ENCODE results near the gene LGALS12. TPM values are rescaled to one million over a fixed set of nuclear protein-coding genes. Genes with fewer than 3 reads are reported as not detected.
A peak's percentile ranks its signal among the peaks of the same experiment; 100 is the strongest.

The LGALS12 gene
- total RNA-seq, 1 donor from 2014 or later = 0.68 TPM

DNA sequence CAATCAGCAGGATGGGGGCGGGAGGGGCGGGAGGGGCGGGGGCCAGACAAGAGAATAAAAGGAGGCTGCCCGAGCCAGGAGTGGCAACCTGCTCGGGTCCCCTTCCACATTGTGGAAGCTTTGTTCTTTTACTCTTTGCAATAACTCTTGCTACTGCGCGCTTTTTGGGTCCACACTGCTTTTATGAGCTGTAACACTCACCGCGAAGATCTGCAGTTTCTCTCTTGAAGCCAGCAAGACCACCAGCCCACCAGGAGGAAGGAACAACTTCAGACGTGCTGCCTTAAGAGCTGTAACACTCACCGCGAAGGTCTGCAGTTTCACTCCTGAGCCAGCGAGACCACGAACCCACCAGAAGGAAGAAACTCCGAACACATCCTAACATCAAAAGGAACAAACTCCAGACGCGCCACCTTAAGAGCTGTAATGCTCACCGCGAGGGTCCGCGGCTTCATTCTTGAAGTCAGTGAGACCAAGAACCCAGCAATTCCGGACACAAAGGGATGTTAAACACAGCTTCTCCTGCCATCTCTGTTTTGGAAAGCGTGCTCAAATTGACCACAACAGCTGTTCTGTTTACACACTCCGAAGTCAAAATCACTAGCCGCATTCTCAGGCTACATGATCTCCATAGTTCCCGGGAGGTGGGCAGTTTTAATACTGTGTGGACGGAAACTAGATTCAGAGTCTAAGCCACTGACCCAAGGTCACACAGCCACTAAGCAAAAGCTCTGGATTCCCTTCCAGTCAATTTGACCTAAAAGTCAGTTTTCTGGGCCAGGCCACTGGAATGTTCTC, 45.4 kb downstream of the LGALS12 start:
- TF ChIP-seq, protein P1, sequence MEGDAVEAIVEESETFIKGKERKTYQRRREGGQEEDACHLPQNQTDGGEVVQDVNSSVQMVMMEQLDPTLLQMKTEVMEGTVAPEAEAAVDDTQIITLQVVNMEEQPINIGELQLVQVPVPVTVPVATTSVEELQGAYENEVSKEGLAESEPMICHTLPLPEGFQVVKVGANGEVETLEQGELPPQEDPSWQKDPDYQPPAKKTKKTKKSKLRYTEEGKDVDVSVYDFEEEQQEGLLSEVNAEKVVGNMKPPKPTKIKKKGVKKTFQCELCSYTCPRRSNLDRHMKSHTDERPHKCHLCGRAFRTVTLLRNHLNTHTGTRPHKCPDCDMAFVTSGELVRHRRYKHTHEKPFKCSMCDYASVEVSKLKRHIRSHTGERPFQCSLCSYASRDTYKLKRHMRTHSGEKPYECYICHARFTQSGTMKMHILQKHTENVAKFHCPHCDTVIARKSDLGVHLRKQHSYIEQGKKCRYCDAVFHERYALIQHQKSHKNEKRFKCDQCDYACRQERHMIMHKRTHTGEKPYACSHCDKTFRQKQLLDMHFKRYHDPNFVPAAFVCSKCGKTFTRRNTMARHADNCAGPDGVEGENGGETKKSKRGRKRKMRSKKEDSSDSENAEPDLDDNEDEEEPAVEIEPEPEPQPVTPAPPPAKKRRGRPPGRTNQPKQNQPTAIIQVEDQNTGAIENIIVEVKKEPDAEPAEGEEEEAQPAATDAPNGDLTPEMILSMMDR (IDR thresholded peaks at IDR 0.05) = no peak
- ATAC-seq = no peak
- no peaks in the 10 kb centered on the region for H3K9me3 ChIP-seq
- H3K27ac ChIP-seq = no peak overlapping the region
- peaks cover 13% of the 10 kb centered on the region for H3K36me3 ChIP-seq
- no peak for DNase-seq
- H3K27me3 ChIP-seq (ENCODE audit: low read depth) = no peaks in the 10 kb centered on the region
- H3K4me1 ChIP-seq = peaks cover 8% of the 10 kb centered on the region
- no peak overlapping the region for H3K4me3 ChIP-seq
- intact Hi-C loops (cut with DNase I) = no loop called here

DNA sequence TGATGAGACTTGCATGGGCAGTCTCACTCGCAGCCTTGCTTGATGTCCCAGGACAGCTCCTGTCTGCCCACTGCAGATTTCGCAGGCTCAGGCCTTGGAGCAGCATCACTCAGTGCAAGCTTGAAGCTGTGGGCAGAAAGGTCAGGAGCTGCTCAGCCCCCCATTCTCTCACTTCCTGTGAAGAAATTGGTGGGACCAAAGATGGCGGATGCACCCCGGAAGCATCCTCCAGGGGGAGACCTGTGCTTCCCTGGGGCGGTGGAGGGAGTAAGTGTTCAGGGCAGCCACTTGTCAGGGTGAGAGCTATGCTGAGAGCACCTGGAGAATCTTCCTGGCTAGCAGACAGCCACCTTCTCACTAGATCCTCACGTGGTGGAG, 46.0 kb downstream of the LGALS12 start:
- H3K27me3 ChIP-seq (ENCODE audit: low read depth) = no peaks in the 10 kb centered on the region
- H3K4me3 ChIP-seq = no peak overlapping the region
- intact Hi-C loops (cut with DNase I) = no loop called here
- H3K36me3 ChIP-seq = peaks cover 7% of the 10 kb centered on the region
- peaks cover 8% of the 10 kb centered on the region for H3K4me1 ChIP-seq
- ATAC-seq (peak in 1 of 2 donors; percentile 8), DNase-seq (no peak)
- TF ChIP-seq, protein P1 (IDR thresholded peaks at IDR 0.05) = no peak
- H3K9me3 ChIP-seq = no peaks in the 10 kb centered on the region
- no peak overlapping the region for H3K27ac ChIP-seq

DNA sequence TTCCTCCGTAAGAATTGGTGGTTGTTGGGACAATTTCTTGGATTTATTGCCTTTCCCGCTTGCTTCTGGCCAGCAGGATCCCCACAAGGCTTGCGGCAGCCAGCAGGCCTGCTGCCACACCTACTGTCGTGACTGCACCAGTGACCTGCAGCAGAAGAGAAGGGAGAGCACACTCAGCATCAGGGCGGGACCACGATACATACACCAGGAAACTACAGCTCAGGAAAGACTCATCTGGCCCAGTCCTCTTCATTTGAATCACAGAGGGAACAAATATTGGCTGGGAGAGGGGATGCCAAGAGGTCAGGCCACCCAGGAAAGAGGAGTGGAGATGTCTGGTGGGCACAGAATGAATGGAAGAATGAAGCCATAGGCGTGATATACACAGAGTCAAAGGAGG, 47.0 kb downstream of the LGALS12 start:
- Histone ChIP-seq H3K4me1 (peaks cover 8% of the 10 kb centered on the region), H3K36me3 (no peaks in the 10 kb centered on the region), H3K4me3 (no peak overlapping the region), H3K27ac (no peak overlapping the region), H3K9me3 (no peaks in the 10 kb centered on the region), H3K27me3 (ENCODE audit: low read depth) (no peaks in the 10 kb centered on the region)
- DNase-seq (no peak), ATAC-seq (no peak)
- TF ChIP-seq, protein P1 (IDR thresholded peaks at IDR 0.05) = no peak
- intact Hi-C loops (cut with DNase I) = no loop called here

DNA sequence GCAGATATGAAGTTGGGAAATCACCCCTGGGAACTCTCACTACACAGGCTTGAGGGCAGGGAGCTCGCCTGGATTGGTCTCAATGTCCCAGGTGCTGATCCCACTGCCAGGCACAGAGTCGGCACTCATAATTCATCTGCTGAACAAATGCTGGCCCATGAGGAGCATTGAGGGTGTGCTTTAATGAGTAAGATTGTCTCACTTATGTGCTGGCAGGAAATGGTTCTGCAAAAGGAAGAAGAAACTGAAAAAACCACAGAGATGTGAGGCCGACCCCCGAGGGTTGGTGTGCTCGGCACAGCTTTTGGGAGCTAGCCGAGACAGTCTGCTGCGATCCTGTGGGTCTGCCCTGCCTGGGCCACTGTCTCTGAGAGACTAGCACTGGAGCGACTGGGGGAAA, 47.9 kb downstream of the LGALS12 start:
- Histone ChIP-seq H3K27me3 (ENCODE audit: low read depth) (no peaks in the 10 kb centered on the region), H3K27ac (no peak overlapping the region), H3K36me3 (no peaks in the 10 kb centered on the region), H3K4me3 (no peak overlapping the region), H3K9me3 (no peaks in the 10 kb centered on the region), H3K4me1 (peaks cover 14% of the 10 kb centered on the region)
- DNase-seq (no peak), ATAC-seq (peak; percentile 37 to 49)
- intact Hi-C loops (cut with DNase I) = no loop called here
- TF ChIP-seq, protein P1 (IDR thresholded peaks at IDR 0.05) = no peak

DNA sequence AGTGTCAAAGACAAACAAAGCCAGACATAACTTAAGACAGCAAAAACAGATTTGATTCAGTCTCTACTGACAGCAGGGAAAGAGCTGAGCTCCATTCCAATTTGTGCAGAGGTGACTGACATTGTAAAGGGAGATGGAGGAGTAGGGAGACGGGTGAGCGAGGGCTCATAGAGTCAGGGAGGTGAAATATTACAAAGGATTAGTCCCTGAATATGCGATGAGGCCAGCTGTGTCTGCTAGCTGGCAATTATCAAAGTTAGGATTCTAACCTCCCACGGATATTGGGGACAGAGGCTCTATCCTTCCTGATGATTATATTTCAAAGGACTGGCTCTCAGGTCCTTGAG, 49.0 kb downstream of the LGALS12 start:
- no peaks in the 10 kb centered on the region for H3K9me3 ChIP-seq
- TF ChIP-seq, protein P1 (IDR thresholded peaks at IDR 0.05) = no peak

More for the DNA sequence above, 49.0 kb downstream of the LGALS12 start:
- no peak for DNase-seq
- H3K4me1 ChIP-seq = peaks cover 24% of the 10 kb centered on the region
- no peak overlapping the region for H3K4me3 ChIP-seq
- no peak for ATAC-seq
- no peaks in the 10 kb centered on the region for H3K36me3 ChIP-seq
- no peak overlapping the region for H3K27ac ChIP-seq
- intact Hi-C loops (cut with DNase I) = no loop called here
- H3K27me3 ChIP-seq (ENCODE audit: low read depth) = no peaks in the 10 kb centered on the region

Measured in lower lobe of right lung (tissue), 2 donors.